ENCODE measurements around the gene ZNF302.

The ZNF302 gene

DNA sequence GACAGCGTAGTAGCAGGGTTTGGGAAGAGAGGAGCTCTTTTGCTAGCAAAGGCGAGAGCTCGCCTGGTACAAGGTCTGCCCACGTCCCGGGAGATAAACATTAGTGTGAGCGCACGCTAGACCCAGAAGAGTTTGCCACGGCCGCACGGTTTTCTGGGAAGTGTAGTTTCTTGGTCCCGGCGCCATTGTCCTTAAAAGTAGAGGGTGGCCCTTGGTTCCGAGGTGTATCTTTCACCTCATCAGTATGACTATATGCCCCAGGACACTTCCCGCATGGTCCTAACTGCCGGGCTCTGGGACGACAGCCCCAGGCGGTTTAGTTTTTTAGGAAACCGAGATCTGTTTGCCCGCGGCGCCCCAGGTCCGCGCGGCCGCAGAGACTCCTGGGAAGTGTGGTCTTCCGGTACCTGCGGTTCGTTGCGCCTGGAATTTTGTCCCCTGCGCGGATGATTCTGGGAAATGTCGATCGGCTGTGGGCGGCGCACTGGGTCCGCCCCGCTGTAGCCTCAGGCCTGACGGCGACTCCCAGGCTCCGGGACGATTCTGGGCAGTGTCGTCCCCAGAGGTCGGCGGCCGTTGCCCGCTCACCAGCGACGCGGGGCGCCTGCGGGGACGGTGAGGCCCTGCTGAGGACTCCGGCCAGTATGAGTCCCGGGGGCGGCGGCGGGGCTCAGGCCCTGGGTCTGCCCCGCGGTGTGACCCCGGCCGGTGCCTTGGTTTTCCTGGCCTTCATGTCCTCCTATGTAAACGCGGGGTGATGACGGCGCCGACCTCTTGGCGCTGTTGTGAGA, 56.5 kb downstream of the ZNF302 start, which contains the start of gene ZNF181:
TSS of gene ZNF181 (plus strand) at position 498 of the 791 bp plus-strand sequence. CDS start 795 bp downstream, outside the sequence.
- DNase-seq, result peak; percentile 98

DNA sequence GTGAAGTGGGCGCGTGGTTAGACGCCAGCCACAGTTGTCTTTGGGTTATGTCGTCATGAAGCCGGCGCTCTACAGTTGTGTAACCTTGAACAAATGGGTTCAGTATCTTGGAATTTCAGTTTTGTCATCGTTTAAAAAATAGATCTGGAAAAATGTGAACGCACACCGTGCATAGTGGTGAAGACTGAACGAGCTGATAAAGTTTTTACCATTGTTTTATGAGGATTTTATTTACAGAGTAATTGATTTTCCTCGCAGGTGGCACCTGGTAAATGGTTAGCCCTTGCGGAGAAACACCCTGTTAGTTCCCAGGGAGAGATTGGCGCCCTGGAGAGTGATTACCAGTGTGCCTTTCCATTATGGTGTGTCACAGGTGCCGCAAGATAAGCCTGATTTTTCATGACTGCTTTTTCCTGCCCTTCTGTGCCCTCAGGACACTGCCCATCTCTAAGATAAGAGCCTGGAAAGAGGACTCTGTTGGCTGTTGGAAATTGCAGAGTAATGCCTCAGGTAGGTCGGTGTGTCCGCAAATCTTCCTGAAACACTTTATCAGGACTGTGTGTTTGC, 57.1 kb downstream of the ZNF302 start:
- no peak for DNase-seq
